SK-N-SH (cell line): ENCODE data around the gene NHLH1. TPM values are rescaled to one million over a fixed set of nuclear protein-coding genes. Genes with fewer than 3 reads are reported as not detected.

ENCODE experiments used
- CTCF ChIA-PET: fragments of 300-600, 350-600 bp; formaldehyde crosslinking; extraction: SDS; loops from one replicate; lab custom pipeline; 2021; lab: Yijun Ruan, JAX
- POLR2A ChIA-PET: fragments of 350-600 bp; sonication (Branson Sonifier 250); formaldehyde crosslinking; extraction: SDS; loops from one replicate; lab custom pipeline; 2020; ENCODE audit warnings: antibody characterized with exemption, inconsistent platforms; lab: Yijun Ruan, JAX
- DNase-seq: peaks from one replicate; pipeline ENCODE4 v3.0.0; 2012
- H2AFZ ChIP-seq: fragments of 200-600 bp; sonication (generic); 2 replicates; pipeline ENCODE4 v1.8.1; 2016; ENCODE audit warnings: antibody characterized with exemption, mild to moderate bottlenecking, low read depth
- H3F3A ChIP-seq: fragments of 200-600 bp; sonication (generic); replicated peaks from 2 replicates; pipeline ENCODE3; 2016; ENCODE audit warnings: antibody characterized with exemption, mild to moderate bottlenecking; ENCODE audit not compliant: insufficient read depth
- H3K27ac ChIP-seq, 2 experiments: fragments of 200-500 bp in 1 of 2; fragments of 200-600 bp in 1 of 2; sonication (Bioruptor generic) in 1 of 2; sonication (generic), shearing (Covaris generic) in 1 of 2; 2 replicates each; pipeline versions ENCODE4 v1.5.1 to v1.6.1; 2014 to 2016; ENCODE audit warnings: low read depth in 2 of 2, inconsistent platforms in 1 of 2, low read length in 1 of 2, mild to moderate bottlenecking in 1 of 2, mixed read lengths in 1 of 2
- H3K27me3 ChIP-seq: fragments of 200-600 bp; sonication (generic), shearing (Covaris generic); 2 replicates; pipeline ENCODE4 v1.6.1; 2016; ENCODE audit warnings: mixed run types; ENCODE audit not compliant: insufficient read depth
- H3K36me3 ChIP-seq, 2 experiments: fragments of 200-500 bp in 1 of 2; fragments of 200-600 bp in 1 of 2; sonication (Bioruptor generic) in 1 of 2; sonication (generic) in 1 of 2; replicated peaks in 1 of 2; 2 replicates each; pipeline versions ENCODE3 to v1.5.1; 2014 to 2016; ENCODE audit warnings: low read length in 1 of 2, mild to moderate bottlenecking in 1 of 2; ENCODE audit not compliant: insufficient read depth in 2 of 2, control insufficient read depth in 1 of 2
- H3K4me1 ChIP-seq, 2 experiments: fragments of 200-500 bp in 1 of 2; fragments of 200-600 bp in 1 of 2; sonication (Bioruptor generic) in 1 of 2; sonication (generic), shearing (Covaris generic) in 1 of 2; 2 replicates each; pipeline versions ENCODE4 v1.5.1 to v1.6.1; 2014 to 2016; ENCODE audit warnings: low read depth in 1 of 2, low read length in 1 of 2, mixed run types in 1 of 2; ENCODE audit not compliant: insufficient read depth in 2 of 2, control insufficient read depth in 1 of 2
- H3K4me2 ChIP-seq: fragments of 200-600 bp; sonication (generic), shearing (Covaris generic); 2 replicates; pipeline ENCODE4 v1.6.1; 2017; ENCODE audit warnings: mixed run types
- H3K4me3 ChIP-seq, 2 experiments: fragments of 200-500 bp in 1 of 2; fragments of 200-600 bp in 1 of 2; sonication (Bioruptor generic) in 1 of 2; sonication (generic), shearing (Covaris generic) in 1 of 2; 2 replicates each; pipeline versions ENCODE4 v1.5.1 to v1.8.1; 2014 to 2016; ENCODE audit warnings: low read depth in 2 of 2, inconsistent platforms in 1 of 2, low read length in 1 of 2, mild to moderate bottlenecking in 1 of 2, mixed read lengths in 1 of 2, moderate library complexity in 1 of 2
- H3K79me2 ChIP-seq: fragments of 200-600 bp; sonication (generic); 2 replicates; pipeline ENCODE4 v1.8.1; 2017; ENCODE audit warnings: mild to moderate bottlenecking; ENCODE audit not compliant: insufficient read depth
- H3K9ac ChIP-seq: fragments of 200-600 bp; sonication (generic); 2 replicates; pipeline ENCODE4 v1.6.1; 2017; ENCODE audit warnings: mixed run types
- H3K9me2 ChIP-seq: fragments of 200-600 bp; sonication (generic); 2 replicates; pipeline ENCODE4 v1.6.1; 2017; ENCODE audit warnings: mixed run types
- H3K9me3 ChIP-seq: fragments of 200-600 bp; sonication (generic); 2 replicates; pipeline ENCODE4 v1.6.1; 2017; ENCODE audit warnings: mixed run types, mild to moderate bottlenecking, moderate library complexity
- H4K20me1 ChIP-seq: fragments of 200-600 bp; sonication (generic); 2 replicates; pipeline ENCODE4 v1.6.1; 2017; ENCODE audit warnings: mild to moderate bottlenecking, mixed run types; ENCODE audit not compliant: insufficient read depth
- ELF1 ChIP-seq: IDR thresholded peaks from 2 replicates; pipeline ENCODE4 v1.4.0; 2012
- EP300 ChIP-seq, 2 experiments: IDR thresholded peaks; 2 replicates each; pipeline versions ENCODE4 v1.4.0 to v1.6.1; 2012; ENCODE audit warnings: borderline replicate concordance in 1 of 2, low read depth in 1 of 2, low read length in 1 of 2
- EZH2phosphoT487 ChIP-seq: fragments of 200-600 bp; sonication (generic); IDR thresholded peaks from 2 replicates; pipeline ENCODE4 v1.6.1; 2017; ENCODE audit warnings: low read depth, mixed run types, mild to moderate bottlenecking, antibody characterized with exemption, moderate library complexity, borderline replicate concordance
- FOSL2 ChIP-seq: IDR thresholded peaks from 2 replicates; pipeline ENCODE4 v1.4.0; 2012; ENCODE audit warnings: low read depth, mild to moderate bottlenecking, moderate library complexity, borderline replicate concordance
- JUND ChIP-seq: IDR thresholded peaks from 2 replicates; pipeline ENCODE4 v1.4.0; 2012
- MEF2A ChIP-seq: IDR thresholded peaks from 2 replicates; pipeline ENCODE4 v1.4.0; 2012; ENCODE audit warnings: low read depth, borderline replicate concordance
- MXI1 ChIP-seq: IDR thresholded peaks from 2 replicates; pipeline ENCODE4 v1.6.1; 2012; ENCODE audit warnings: mild to moderate bottlenecking, low read depth, low read length, improper control_type of control experiment
- NRF1 ChIP-seq: IDR thresholded peaks from 2 replicates; pipeline ENCODE4 v1.6.1; 2012; ENCODE audit warnings: low read depth, mild to moderate bottlenecking, low read length
- POLR2AphosphoS5 ChIP-seq: IDR thresholded peaks from 2 replicates; pipeline ENCODE4 v1.6.1; 2012; ENCODE audit warnings: low read depth, low read length
- RXRA ChIP-seq: IDR thresholded peaks from 2 replicates; pipeline ENCODE4 v1.4.0; 2012; ENCODE audit warnings: low read depth, mild to moderate bottlenecking, borderline replicate concordance
- SIN3A ChIP-seq: IDR thresholded peaks from 2 replicates; pipeline ENCODE4 v1.6.1; 2012; ENCODE audit warnings: low read depth, mild to moderate bottlenecking, low read length, moderate library complexity, borderline replicate concordance
- TCF12 ChIP-seq: IDR thresholded peaks from 2 replicates; pipeline ENCODE4 v1.4.0; 2012
- USF2 ChIP-seq: fragments of 150-350 bp; IDR thresholded peaks from 2 replicates; pipeline ENCODE4 v1.6.1; 2017; ENCODE audit warnings: antibody characterized with exemption, low read length, low read depth, borderline replicate concordance
- YY1 ChIP-seq: IDR thresholded peaks from 2 replicates; pipeline ENCODE4 v1.4.0; 2012; ENCODE audit warnings: low read depth, mild to moderate bottlenecking
- ZBTB33 ChIP-seq: IDR thresholded peaks from 2 replicates; pipeline ENCODE4 v1.4.0; 2012; ENCODE audit warnings: low read depth, borderline replicate concordance
- WGBS: methylation state at CpG from one replicate; pipeline ENCODE4 v1.1.6; 2017; ENCODE audit warnings: low lambda C conversion rate; 5-methylcytosine and 5-hydroxymethylcytosine counted together
- polyA plus RNA-seq, 3 experiments: library from polyadenylated mRNA; depleted of rRNA; stranded (reverse); fragments of >200 nt; gene quantifications; 2 replicates each; pipeline ENCODE4 v1.2.3, GENCODE V29; 2012
- TF ChIP-seq, protein P1 (sequence below): IDR thresholded peaks from 2 replicates; pipeline ENCODE4 v1.4.0; 2012; ENCODE audit warnings: low read depth, borderline replicate concordance
- TF ChIP-seq, protein P2 (sequence below): fragments of 200-600 bp; sonication (generic); IDR thresholded peaks from 2 replicates; pipeline ENCODE4 v1.6.1; 2017; ENCODE audit warnings: antibody characterized with exemption, mild to moderate bottlenecking, moderate library complexity

The NHLH1 gene
- polyA plus RNA-seq, 1 of the 3 experiments (the other 2 are of a cell fraction) = 0.18 TPM

GRCh38 chr1:160415696-160416290, 48.9 kb downstream of the NHLH1 start:
- DNase-seq = no peak
- H3K27ac ChIP-seq = no peak overlapping the region
- H2AFZ ChIP-seq = no peak overlapping the region
- H3K4me2 ChIP-seq = no peak overlapping the region
- 90% methylated on average over 13 of the region's 29 CpGs for WGBS
- TF ChIP-seq POLR2AphosphoS5 = no peak
- TF ChIP-seq JUND = no peak
- TF ChIP-seq EZH2phosphoT487 = no peak
- no peak for TF ChIP-seq YY1
- no peak for TF ChIP-seq TCF12
- TF ChIP-seq ELF1 = no peak
- TF ChIP-seq SIN3A = no peak
- no peak for TF ChIP-seq FOSL2
- TF ChIP-seq USF2 = no peak
- TF ChIP-seq ZBTB33 = no peak
- no peak for TF ChIP-seq NRF1
- TF ChIP-seq RXRA = no peak
- TF ChIP-seq, protein P1, sequence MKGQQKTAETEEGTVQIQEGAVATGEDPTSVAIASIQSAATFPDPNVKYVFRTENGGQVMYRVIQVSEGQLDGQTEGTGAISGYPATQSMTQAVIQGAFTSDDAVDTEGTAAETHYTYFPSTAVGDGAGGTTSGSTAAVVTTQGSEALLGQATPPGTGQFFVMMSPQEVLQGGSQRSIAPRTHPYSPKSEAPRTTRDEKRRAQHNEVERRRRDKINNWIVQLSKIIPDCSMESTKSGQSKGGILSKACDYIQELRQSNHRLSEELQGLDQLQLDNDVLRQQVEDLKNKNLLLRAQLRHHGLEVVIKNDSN = no peak
- TF ChIP-seq EP300 (IDR thresholded peaks at IDR 0.05; ENCODE audit: borderline replicate concordance in 1 of 2, low read depth in 1 of 2, low read length in 1 of 2) = no peak
- TF ChIP-seq, protein P2, sequence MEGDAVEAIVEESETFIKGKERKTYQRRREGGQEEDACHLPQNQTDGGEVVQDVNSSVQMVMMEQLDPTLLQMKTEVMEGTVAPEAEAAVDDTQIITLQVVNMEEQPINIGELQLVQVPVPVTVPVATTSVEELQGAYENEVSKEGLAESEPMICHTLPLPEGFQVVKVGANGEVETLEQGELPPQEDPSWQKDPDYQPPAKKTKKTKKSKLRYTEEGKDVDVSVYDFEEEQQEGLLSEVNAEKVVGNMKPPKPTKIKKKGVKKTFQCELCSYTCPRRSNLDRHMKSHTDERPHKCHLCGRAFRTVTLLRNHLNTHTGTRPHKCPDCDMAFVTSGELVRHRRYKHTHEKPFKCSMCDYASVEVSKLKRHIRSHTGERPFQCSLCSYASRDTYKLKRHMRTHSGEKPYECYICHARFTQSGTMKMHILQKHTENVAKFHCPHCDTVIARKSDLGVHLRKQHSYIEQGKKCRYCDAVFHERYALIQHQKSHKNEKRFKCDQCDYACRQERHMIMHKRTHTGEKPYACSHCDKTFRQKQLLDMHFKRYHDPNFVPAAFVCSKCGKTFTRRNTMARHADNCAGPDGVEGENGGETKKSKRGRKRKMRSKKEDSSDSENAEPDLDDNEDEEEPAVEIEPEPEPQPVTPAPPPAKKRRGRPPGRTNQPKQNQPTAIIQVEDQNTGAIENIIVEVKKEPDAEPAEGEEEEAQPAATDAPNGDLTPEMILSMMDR = no peak
- TF ChIP-seq MEF2A = no peak
- TF ChIP-seq MXI1 = no peak
- H3K9me3 ChIP-seq = no peaks in the 10 kb centered on the region
- H3K27me3 ChIP-seq = no peaks in the 10 kb centered on the region
- H3K9me2 ChIP-seq = no peaks in the 10 kb centered on the region
- no peaks in the 10 kb centered on the region for H3K79me2 ChIP-seq
- CTCF ChIA-PET = interaction anchor here (0.7 to 1.9 kb wide), 11 partner anchors 27 to 222 kb away, joined by 3 to 11 read pairs (median 5); no protein-coding TSS in a partner anchor
- H3K4me1 ChIP-seq = peaks cover 0 to 8% of the 10 kb centered on the region in 2 experiments; a peak in 1 of 4 replicates
- POLR2A ChIA-PET = interaction anchor here (1.2 kb wide), 1 partner anchor 39 kb away, joined by 3 read pairs; no protein-coding TSS in a partner anchor
- H3K9ac ChIP-seq = no peak overlapping the region
- H3F3A ChIP-seq = no peaks in the 10 kb centered on the region
- H3K4me3 ChIP-seq = no peak overlapping the region
- peaks cover 0 to 4% of the 10 kb centered on the region in 2 experiments for H3K36me3 ChIP-seq
- no peaks in the 10 kb centered on the region for H4K20me1 ChIP-seq
